ENCODE results near the gene ALDOA.
"Not testable (repeated sequence)": the region's sequence is repeated elsewhere in the genome, so short reads cannot be mapped to it uniquely, and the experiment has no call there.

Gene ALDOA

GRCh38 chr16:30030011-30030685, 35.4 kb upstream of the ALDOA start:
- intact Hi-C loops (cut with micrococcal nuclease), result no loop called here
- peaks cover 20% of the 10 kb centered on the region for H3K4me1 Mint-ChIP-seq (ENCODE audit: low read depth)
- H3K9me3 Mint-ChIP-seq, result no peaks in the 10 kb centered on the region
- H3K27me3 Mint-ChIP-seq, result peaks cover 92% of the 10 kb centered on the region
- H3K36me3 Mint-ChIP-seq (ENCODE audit: low read depth), result no peaks in the 10 kb centered on the region
- peak overlapping the region; percentile 14 for H3K27ac Mint-ChIP-seq
- no peak overlapping the region for H3K4me3 Mint-ChIP-seq

- intact Hi-C loops (cut with micrococcal nuclease), result no loop called here
- peaks cover 93% of the 10 kb centered on the region for H3K27me3 Mint-ChIP-seq
- H3K4me3 Mint-ChIP-seq, result no peak within 1 kb of the TSS
Observed at GRCh38 chr16:30030841-30031413, 34.6 kb upstream of the ALDOA start, which contains the start of gene TLCD3B. Gene TLCD3B, minus strand, starts transcription at chr16:30031271. Its CDS starts 744 bp downstream, at chr16:30030527.

GRCh38 chr16:30031477-30031918, 34.1 kb upstream of the ALDOA start:
- H3K4me3 Mint-ChIP-seq, result no peak overlapping the region
- intact Hi-C loops (cut with micrococcal nuclease), result no loop called here
- H3K36me3 Mint-ChIP-seq (ENCODE audit: low read depth), result no peaks in the 10 kb centered on the region
- H3K27ac Mint-ChIP-seq, result no peak overlapping the region
- H3K9me3 Mint-ChIP-seq, result no peaks in the 10 kb centered on the region
- H3K4me1 Mint-ChIP-seq (ENCODE audit: low read depth), result peaks cover 23% of the 10 kb centered on the region
- H3K27me3 Mint-ChIP-seq, result peaks cover 93% of the 10 kb centered on the region

More at GRCh38 chr16:30030841-30031413, 34.6 kb upstream of the ALDOA start, which contains the start of gene TLCD3B:
- peak within 1 kb of the TSS; percentile 14 for H3K27ac Mint-ChIP-seq
- H3K9me3 Mint-ChIP-seq, result no peaks in the 10 kb centered on the region
- no peaks in the 10 kb centered on the region for H3K36me3 Mint-ChIP-seq (ENCODE audit: low read depth)
- peaks cover 23% of the 10 kb centered on the region for H3K4me1 Mint-ChIP-seq (ENCODE audit: low read depth)

GRCh38 chr16:30032083-30032819, 33.3 kb upstream of the ALDOA start:
- Mint-ChIP-seq H3K9me3 (no peaks in the 10 kb centered on the region), H3K4me1 (ENCODE audit: low read depth) (peaks cover 23% of the 10 kb centered on the region), H3K27ac (no peak overlapping the region), H3K27me3 (peaks cover 88% of the 10 kb centered on the region), H3K36me3 (ENCODE audit: low read depth) (no peaks in the 10 kb centered on the region), H3K4me3 (no peak overlapping the region)
- intact Hi-C loops (cut with micrococcal nuclease), result no loop called here

GRCh38 chr16:30033270-30033669, 32.3 kb upstream of the ALDOA start:
- intact Hi-C loops (cut with micrococcal nuclease), result no loop called here
- no peaks in the 10 kb centered on the region for H3K36me3 Mint-ChIP-seq (ENCODE audit: low read depth)
- no peaks in the 10 kb centered on the region for H3K9me3 Mint-ChIP-seq
- H3K27ac Mint-ChIP-seq, result no peak overlapping the region
- no peak overlapping the region for H3K4me3 Mint-ChIP-seq
- H3K27me3 Mint-ChIP-seq, result peaks cover 80% of the 10 kb centered on the region
- H3K4me1 Mint-ChIP-seq (ENCODE audit: low read depth), result peaks cover 15% of the 10 kb centered on the region

GRCh38 chr16:30040221-30040620, 25.3 kb upstream of the ALDOA start:
- Mint-ChIP-seq H3K4me1 (ENCODE audit: low read depth) (peaks cover 8% of the 10 kb centered on the region), H3K27ac (no peak overlapping the region), H3K36me3 (ENCODE audit: low read depth) (no peaks in the 10 kb centered on the region), H3K4me3 (peak overlapping the region; percentile 33), H3K27me3 (peaks cover 18% of the 10 kb centered on the region), H3K9me3 (no peaks in the 10 kb centered on the region)
- intact Hi-C loops (cut with micrococcal nuclease), result no loop called here

GRCh38 chr16:30040690-30041089, 24.9 kb upstream of the ALDOA start:
- H3K27me3 Mint-ChIP-seq, result peaks cover 14% of the 10 kb centered on the region
- H3K27ac Mint-ChIP-seq; H3K4me3 Mint-ChIP-seq; H3K9me3 Mint-ChIP-seq; H3K36me3 Mint-ChIP-seq (ENCODE audit: low read depth); H3K4me1 Mint-ChIP-seq (ENCODE audit: low read depth); intact Hi-C loops (cut with micrococcal nuclease): not testable (repeated sequence)

- H3K27me3 Mint-ChIP-seq, result peaks cover 7% of the 10 kb centered on the region
- H3K27ac Mint-ChIP-seq, result no peak overlapping the region
- H3K4me3 Mint-ChIP-seq, result no peak overlapping the region
- intact Hi-C loops (cut with micrococcal nuclease), result no loop called here
- peaks cover 6% of the 10 kb centered on the region for H3K4me1 Mint-ChIP-seq (ENCODE audit: low read depth)
- no peaks in the 10 kb centered on the region for H3K36me3 Mint-ChIP-seq (ENCODE audit: low read depth)
- no peaks in the 10 kb centered on the region for H3K9me3 Mint-ChIP-seq
Observed at GRCh38 chr16:30041841-30042240, 23.7 kb upstream of the ALDOA start.

GRCh38 chr16:30046178-30046577, 19.4 kb upstream of the ALDOA start:
- H3K36me3 Mint-ChIP-seq (ENCODE audit: low read depth), result no peaks in the 10 kb centered on the region
- no peaks in the 10 kb centered on the region for H3K9me3 Mint-ChIP-seq
- intact Hi-C loops (cut with micrococcal nuclease), result no loop called here
- H3K4me3 Mint-ChIP-seq, result no peak overlapping the region
- H3K4me1 Mint-ChIP-seq (ENCODE audit: low read depth), result no peaks in the 10 kb centered on the region
- H3K27ac Mint-ChIP-seq, result no peak overlapping the region
- peaks cover 3% of the 10 kb centered on the region for H3K27me3 Mint-ChIP-seq

- H3K9me3 Mint-ChIP-seq, result no peaks in the 10 kb centered on the region
- H3K36me3 Mint-ChIP-seq (ENCODE audit: low read depth), result no peaks in the 10 kb centered on the region
- no peak overlapping the region for H3K4me3 Mint-ChIP-seq
- H3K27ac Mint-ChIP-seq, result no peak overlapping the region
- peaks cover 3% of the 10 kb centered on the region for H3K27me3 Mint-ChIP-seq
- peaks cover 2% of the 10 kb centered on the region for H3K4me1 Mint-ChIP-seq (ENCODE audit: low read depth)
- intact Hi-C loops (cut with micrococcal nuclease), result no loop called here
Observed at GRCh38 chr16:30046588-30046987, 19.0 kb upstream of the ALDOA start.

- H3K4me1 Mint-ChIP-seq (ENCODE audit: low read depth), result peaks cover 19% of the 10 kb centered on the region
- H3K27ac Mint-ChIP-seq, result no peak overlapping the region
- H3K9me3 Mint-ChIP-seq, result no peaks in the 10 kb centered on the region
- intact Hi-C loops (cut with micrococcal nuclease), result no loop called here
- H3K4me3 Mint-ChIP-seq, result no peak overlapping the region
- no peaks in the 10 kb centered on the region for H3K27me3 Mint-ChIP-seq
- H3K36me3 Mint-ChIP-seq (ENCODE audit: low read depth), result no peaks in the 10 kb centered on the region
Observed at GRCh38 chr16:30049871-30050270, 15.7 kb upstream of the ALDOA start.

- Mint-ChIP-seq H3K27ac (peak overlapping the region; percentile 4), H3K9me3 (no peaks in the 10 kb centered on the region), H3K27me3 (no peaks in the 10 kb centered on the region), H3K4me1 (ENCODE audit: low read depth) (peaks cover 22% of the 10 kb centered on the region), H3K4me3 (no peak overlapping the region), H3K36me3 (ENCODE audit: low read depth) (no peaks in the 10 kb centered on the region)
- intact Hi-C loops (cut with micrococcal nuclease), result no loop called here
Observed at GRCh38 chr16:30051518-30051917, 14.0 kb upstream of the ALDOA start.

GRCh38 chr16:30052671-30053372, 12.7 kb upstream of the ALDOA start:
- intact Hi-C loops (cut with micrococcal nuclease), result loop anchor here (1.0 kb wide), 1 partner anchor 12 kb away; the partner anchor contains the start of gene ALDOA
- H3K4me1 Mint-ChIP-seq (ENCODE audit: low read depth), result peaks cover 22% of the 10 kb centered on the region
- peak overlapping the region; percentile 55 for H3K27ac Mint-ChIP-seq
- H3K4me3 Mint-ChIP-seq, result peak overlapping the region; percentile 87
- no peaks in the 10 kb centered on the region for H3K27me3 Mint-ChIP-seq
- no peaks in the 10 kb centered on the region for H3K36me3 Mint-ChIP-seq (ENCODE audit: low read depth)
- no peaks in the 10 kb centered on the region for H3K9me3 Mint-ChIP-seq

All from dendritic cell treated with granulocyte-macrophage colony-stimulating factor and Interleukin-4, amounts not matched to agents 40 ng/mL and 50 ng/mL, for 4 days (primary cell).